Esophagus squamous epithelium (tissue), 5 donors: ENCODE data around the gene TPPP2. TPM values are rescaled to one million over a fixed set of nuclear protein-coding genes. Genes with fewer than 3 reads are reported as not detected.

Experiments used
- DNase-seq: peaks from one replicate; lab custom pipeline; 2025; lab: John Stamatoyannopoulos, UW
- H3K27ac ChIP-seq, 4 donors: fragments of 200-600 bp; sonication (generic); one replicate each; pipeline ENCODE4 v1.5.1; 2016 to 2019; ENCODE audit warnings: mild to moderate bottlenecking in 1 of 4
- H3K27me3 ChIP-seq, 4 donors: fragments of 200-600 bp; sonication (generic); 1 replicate in 3 of 4; 2 replicates in 1 of 4; pipeline versions ENCODE4 v1.5.1 to v1.6.0; 2017 to 2021; ENCODE audit warnings: antibody characterized with exemption in 1 of 4
- H3K36me3 ChIP-seq, 3 donors: fragments of 200-600 bp; sonication (generic); one replicate each; pipeline ENCODE4 v1.5.1; 2016 to 2019
- H3K4me1 ChIP-seq, 3 donors: fragments of 200-600 bp; sonication (generic); one replicate each; pipeline ENCODE4 v1.5.1; 2017 to 2019
- H3K4me3 ChIP-seq, 4 donors: fragments of 200-600 bp; sonication (generic); 1 replicate in 3 of 4; 2 replicates in 1 of 4; pipeline ENCODE4 v1.5.1; 2016 to 2019; ENCODE audit warnings: mild to moderate bottlenecking in 2 of 4, moderate library complexity in 1 of 4
- H3K9me3 ChIP-seq, 3 donors: fragments of 200-600 bp; sonication (generic); one replicate each; pipeline ENCODE4 v1.5.1; 2016 to 2019
- CTCF ChIP-seq, 6 experiments: fragments of 450-650 bp in 4 of 6; fragments of 200-600 bp in 2 of 6; sonication (generic) in 2 of 6; IDR thresholded peaks; one replicate each; pipeline ENCODE4 v1.5.1; 2016 to 2019; ENCODE audit warnings: antibody characterized with exemption in 6 of 6, mild to moderate bottlenecking in 4 of 6, moderate library complexity in 4 of 6
- POLR2A ChIP-seq, 4 donors: fragments of 450-650 bp; IDR thresholded peaks; one replicate each; pipeline ENCODE4 v1.6.1; 2017; ENCODE audit warnings: antibody characterized with exemption in 4 of 4, mild to moderate bottlenecking in 4 of 4, moderate library complexity in 3 of 4
- WGBS, 2 donors: methylation state at CpG; one replicate each; pipeline ENCODE4 v1.1.5; 2018; 5-methylcytosine and 5-hydroxymethylcytosine counted together
- intact Hi-C: fragments of 100-400 bp; cut with DNase I; formaldehyde crosslinking; loops from one replicate; pipeline ENCODE4 v1.15.0; 2022
- total RNA-seq, 4 donors: library from RNA; depleted of rRNA; stranded (reverse); fragments of >200 nt; gene quantifications; one replicate each; pipeline ENCODE4 v1.1.0, GENCODE V29; 2016
- donor health status: DM: yes; HTN: yes; CAD: no.

TPPP2 gene
- total RNA-seq, 4 donors from 2014 or later, result not detected

GRCh38 chr14:20997115-20997514, 32.9 kb upstream of the TPPP2 start:
- Histone ChIP-seq H3K27me3 (no peaks in the 10 kb centered on the region), H3K9me3 (no peaks in the 10 kb centered on the region), H3K36me3 (peaks cover 8 to 54% (median 47%) of the 10 kb centered on the region in 3 donors), H3K27ac (peak overlapping the region in 3 of 4 donors; percentile 71 to 89 (median 83)), H3K4me3 (peak overlapping the region in 1 of 4 donors; percentile 32), H3K4me1 (peaks cover 9 to 64% (median 14%) of the 10 kb centered on the region in 3 donors)
- intact Hi-C loops, result no loop called here
- WGBS, 2 donors, result 37 to 47% methylated on average over 4 of the region's 4 CpGs
- no peak for TF ChIP-seq CTCF (IDR thresholded peaks at IDR 0.05)
- TF ChIP-seq POLR2A (IDR thresholded peaks at IDR 0.05), result no peak
- no peak for DNase-seq

- Histone ChIP-seq H3K9me3 (no peaks in the 10 kb centered on the region), H3K4me3 (peak overlapping the region in 1 of 4 donors; percentile 32), H3K4me1 (peaks cover 9 to 62% (median 14%) of the 10 kb centered on the region in 3 donors), H3K36me3 (peaks cover 8 to 50% (median 42%) of the 10 kb centered on the region in 3 donors), H3K27ac (peak overlapping the region in 3 of 4 donors; percentile 71 to 89 (median 83)), H3K27me3 (no peaks in the 10 kb centered on the region)
- 57 to 61% methylated on average over 6 of the region's 6 CpGs for WGBS, 2 donors
- no peak for DNase-seq
- no peak for TF ChIP-seq POLR2A (IDR thresholded peaks at IDR 0.05)
- no peak for TF ChIP-seq CTCF (IDR thresholded peaks at IDR 0.05)
- intact Hi-C loops, result no loop called here
These were observed 32.5 kb upstream of the TPPP2 start for GRCh38 chr14:20997564-20997963.

GRCh38 chr14:20998139-20998538, 31.9 kb upstream of the TPPP2 start:
- Histone ChIP-seq H3K27ac (peak overlapping the region; percentile 71 to 89 (median 82)), H3K4me3 (peak overlapping the region in 3 of 4 donors; percentile 4 to 32 (median 24)), H3K36me3 (peaks cover 8 to 44% (median 36%) of the 10 kb centered on the region in 3 donors), H3K9me3 (no peaks in the 10 kb centered on the region), H3K4me1 (peaks cover 9 to 62% (median 14%) of the 10 kb centered on the region in 3 donors), H3K27me3 (no peaks in the 10 kb centered on the region)
- TF ChIP-seq CTCF (IDR thresholded peaks at IDR 0.05), result no peak
- no peak for TF ChIP-seq POLR2A (IDR thresholded peaks at IDR 0.05)
- no peak for DNase-seq
- WGBS, 2 donors, result 38 to 67% methylated on average over 3 of the region's 3 CpGs
- intact Hi-C loops, result no loop called here

GRCh38 chr14:20998674-20999366, 31.2 kb upstream of the TPPP2 start, which contains the start of gene SLC39A2:
SLC39A2 (plus strand) TSS chr14:20999293; CDS start chr14:20999447, 154 bp downstream.
- 40 to 49% methylated on average over 5 to 6 of the region's 6 CpGs for WGBS, 2 donors
- peaks cover 8 to 37% (median 32%) of the 10 kb centered on the region in 3 donors for H3K36me3 ChIP-seq
- no peaks in the 10 kb centered on the region for H3K27me3 ChIP-seq
- no peak for DNase-seq
- H3K4me1 ChIP-seq, result peaks cover 9 to 62% (median 14%) of the 10 kb centered on the region in 3 donors
- intact Hi-C loops, result no loop called here
- no peaks in the 10 kb centered on the region for H3K9me3 ChIP-seq
- TF ChIP-seq CTCF (IDR thresholded peaks at IDR 0.05), result no peak
- no peak for TF ChIP-seq POLR2A (IDR thresholded peaks at IDR 0.05)
- peak within 1 kb of the TSS in 3 of 4 donors; percentile 4 to 33 (median 32) for H3K4me3 ChIP-seq
- H3K27ac ChIP-seq, result peak within 1 kb of the TSS; percentile 71 to 89 (median 82)

- peaks cover 9 to 62% (median 14%) of the 10 kb centered on the region in 3 donors for H3K4me1 ChIP-seq
- DNase-seq, result no peak
- H3K27me3 ChIP-seq, result no peaks in the 10 kb centered on the region
- H3K36me3 ChIP-seq, result peaks cover 7 to 29% (median 25%) of the 10 kb centered on the region in 3 donors
- 49 to 71% methylated on average over 3 to 4 of the region's 4 CpGs for WGBS, 2 donors
- TF ChIP-seq POLR2A (IDR thresholded peaks at IDR 0.05) (no peak), CTCF (IDR thresholded peaks at IDR 0.05) (no peak)
- peak overlapping the region; percentile 56 to 89 (median 77) for H3K27ac ChIP-seq
- H3K4me3 ChIP-seq, result peak overlapping the region in 1 of 4 donors; percentile 33
- intact Hi-C loops, result no loop called here
- no peaks in the 10 kb centered on the region for H3K9me3 ChIP-seq
These were observed 30.4 kb upstream of the TPPP2 start for GRCh38 chr14:20999591-20999990.
